HepG2 (cell line): ENCODE results near the gene OST4. TPM values are rescaled to one million over a fixed set of nuclear protein-coding genes. Genes with fewer than 3 reads are reported as not detected.

ENCODE experiments used
- CERS6 ChIP-seq: sonication (generic); formaldehyde crosslinking; IDR thresholded peaks from 2 replicates; pipeline ENCODE4 v1.5.0; 2020; ENCODE audit warnings: missing genetic modification reagents
- CREM ChIP-seq, 2 experiments: sonication (generic) in 1 of 2; formaldehyde crosslinking in 1 of 2; IDR thresholded peaks; 2 replicates each; pipeline versions ENCODE4 v1.4.0 to v1.6.1; 2016 to 2020; ENCODE audit warnings: antibody characterized with exemption in 1 of 2, mild to moderate bottlenecking in 1 of 2, missing genetic modification reagents in 1 of 2
- ELF3 ChIP-seq: IDR thresholded peaks from 2 replicates; pipeline ENCODE4 v1.6.1; 2016; ENCODE audit warnings: missing genetic modification reagents, missing compliant biosample characterization
- FOXC1 ChIP-seq: sonication (generic); formaldehyde crosslinking; IDR thresholded peaks from 2 replicates; pipeline ENCODE4 v1.8.0; 2022; ENCODE audit warnings: mild to moderate bottlenecking, missing genetic modification reagents, borderline replicate concordance
- HOXA5 ChIP-seq: sonication (generic); formaldehyde crosslinking; IDR thresholded peaks from 2 replicates; pipeline ENCODE4 v1.4.0; 2020; ENCODE audit warnings: missing genetic modification reagents
- HOXA7 ChIP-seq: sonication (generic); formaldehyde crosslinking; IDR thresholded peaks from 2 replicates; pipeline ENCODE4 v1.8.1; 2022; ENCODE audit warnings: mild to moderate bottlenecking, missing genetic modification reagents, moderate library complexity
- JDP2 ChIP-seq: sonication (generic); formaldehyde crosslinking; IDR thresholded peaks from 2 replicates; pipeline ENCODE4 v1.8.1; 2022; ENCODE audit warnings: missing genetic modification reagents, borderline replicate concordance
- MATR3 ChIP-seq: sonication (generic); formaldehyde crosslinking; IDR thresholded peaks from 2 replicates; pipeline ENCODE4 v1.4.0; 2020; ENCODE audit warnings: missing genetic modification reagents
- MLXIP ChIP-seq: sonication (generic); formaldehyde crosslinking; IDR thresholded peaks from 2 replicates; pipeline ENCODE4 v1.9.0; 2021; ENCODE audit warnings: missing genetic modification reagents, borderline replicate concordance
- MYPOP ChIP-seq: sonication (generic); formaldehyde crosslinking; IDR thresholded peaks from 2 replicates; pipeline ENCODE4 v1.8.1; 2023; ENCODE audit warnings: mild to moderate bottlenecking, moderate library complexity, missing genetic modification reagents
- NFKBIZ ChIP-seq: IDR thresholded peaks from 2 replicates; pipeline ENCODE4 v1.6.1; 2018; ENCODE audit warnings: missing genetic modification reagents, missing compliant biosample characterization
- ONECUT2 ChIP-seq: sonication (generic); formaldehyde crosslinking; IDR thresholded peaks from 2 replicates; pipeline ENCODE4 v1.4.0; 2020; ENCODE audit warnings: missing genetic modification reagents
- PREB ChIP-seq: sonication (generic); formaldehyde crosslinking; IDR thresholded peaks from 2 replicates; pipeline ENCODE4 v1.4.0; 2020; ENCODE audit warnings: missing genetic modification reagents
- PRMT3 ChIP-seq: sonication (generic); formaldehyde crosslinking; IDR thresholded peaks from 2 replicates; pipeline ENCODE4 v1.8.1; 2022; ENCODE audit warnings: low read depth, mild to moderate bottlenecking, moderate library complexity, missing genetic modification reagents, borderline replicate concordance
- RAD51 ChIP-seq: fragments of 450-650 bp; IDR thresholded peaks from 2 replicates; pipeline ENCODE4 v1.6.1; 2016; ENCODE audit warnings: borderline replicate concordance
- SNAPC2 ChIP-seq: sonication (generic); formaldehyde crosslinking; IDR thresholded peaks from 2 replicates; pipeline ENCODE4 v1.8.1; 2022; ENCODE audit warnings: mild to moderate bottlenecking, missing genetic modification reagents
- ZNF235 ChIP-seq: sonication (generic); formaldehyde crosslinking; IDR thresholded peaks from 2 replicates; pipeline ENCODE4 v1.8.1; 2023; ENCODE audit warnings: mild to moderate bottlenecking, missing genetic modification reagents, borderline replicate concordance
- ZNF446 ChIP-seq: sonication (generic); formaldehyde crosslinking; IDR thresholded peaks from 2 replicates; pipeline ENCODE4 v1.5.0; 2020; ENCODE audit warnings: mild to moderate bottlenecking, missing genetic modification reagents
- ZSCAN21 ChIP-seq: sonication (generic); formaldehyde crosslinking; IDR thresholded peaks from 2 replicates; pipeline ENCODE4 v1.8.0; 2022; ENCODE audit warnings: mild to moderate bottlenecking, missing genetic modification reagents, moderate library complexity, borderline replicate concordance
- polyA plus RNA-seq, 8 experiments: library from polyadenylated mRNA; depleted of rRNA in 3 of 8; stranded (reverse) in 7 of 8; unstranded in 1 of 8; fragments of >200 nt; fragmentation: Illumina TruSeq in 4 of 8; extraction: Trizol in 4 of 8; gene quantifications; 2 replicates each; pipeline versions ENCODE4 v1.2.1 to v1.2.3, GENCODE V29; 2011 to 2016; ENCODE audit warnings: low read depth in 4 of 8, missing spikeins in 1 of 8, mixed read lengths in 1 of 8; ENCODE audit not compliant: insufficient read depth in 1 of 8
- total RNA-seq, 5 experiments: library from RNA; depleted of rRNA; stranded (reverse); fragments of >200 nt; fragmentation: Illumina TruSeq; extraction: Trizol; gene quantifications; 2 replicates each; pipeline ENCODE4 v1.2.3, GENCODE V29; 2016; ENCODE audit warnings: low read depth in 1 of 5
- TF ChIP-seq, protein P1 (sequence below): sonication (generic); formaldehyde crosslinking; IDR thresholded peaks from 2 replicates; pipeline ENCODE4 v1.4.0; 2020; ENCODE audit warnings: missing genetic modification reagents; ENCODE audit errors: not compliant biosample characterization

OST4 gene
- total and polyA plus RNA-seq, 2 of the 13 experiments (the other 11 are each of a cell fraction or from before 2014, with no cell fraction given) = 498 to 584 TPM

GRCh38 chr2:27095745-27096651 is 24.5 kb upstream of the OST4 start (continued):
- TF ChIP-seq MLXIP (no peak; the same call in 1 of the 2 replicates), PREB (CRISPR knock-in tag) (peak; percentile 24; the same call in 1 of the 2 replicates), HOXA7 (no peak), ONECUT2 (CRISPR knock-in tag) (0 out of 2 replicates have a peak, but pooled peaks have one; percentile 25), ZSCAN21 (CRISPR knock-in tag) (peak; percentile 93; the same call in 1 of the 2 replicates), HOXA5 (CRISPR knock-in tag) (peak; percentile 83; the same call in 1 of the 2 replicates), ZNF235 (no peak), ZNF446 (CRISPR knock-in tag) (no peak), SNAPC2 (peak; percentile 76), PRMT3 (CRISPR knock-in tag) (peak; percentile 23; the same call in 1 of the 2 replicates), CERS6 (CRISPR knock-in tag) (no peak), JDP2 (no peak), MATR3 (no peak), ELF3 (CRISPR knock-in tag) (peak; percentile 85), FOXC1 (peak; percentile 97), RAD51 (no peak), MYPOP (peak; percentile 64), CREM (IDR thresholded peaks at IDR 0.05) (peak; percentile 45; the same call in 1 of the 2 replicates), CREM (CRISPR knock-in tag; IDR thresholded peaks at IDR 0.05) (no peak), NFKBIZ (peak; percentile 97)
- TF ChIP-seq, protein P1, sequence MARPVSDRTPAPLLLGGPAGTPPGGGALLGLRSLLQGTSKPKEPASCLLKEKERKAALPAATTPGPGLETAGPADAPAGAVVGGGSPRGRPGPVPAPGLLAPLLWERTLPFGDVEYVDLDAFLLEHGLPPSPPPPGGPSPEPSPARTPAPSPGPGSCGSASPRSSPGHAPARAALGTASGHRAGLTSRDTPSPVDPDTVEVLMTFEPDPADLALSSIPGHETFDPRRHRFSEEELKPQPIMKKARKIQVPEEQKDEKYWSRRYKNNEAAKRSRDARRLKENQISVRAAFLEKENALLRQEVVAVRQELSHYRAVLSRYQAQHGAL (CRISPR knock-in tag) = no peak
